Hematopoietic multipotent progenitor cell treated with erythropoietin and hydrocortisone succinate and interleukin-3 and kit ligand, for 6 days (in vitro differentiated cells): Measurements from ENCODE around the gene IBSP.

Experiments used
- DNase-seq: peaks from one replicate; pipeline ENCODE4 v3.0.0-alpha.2; 2015

Gene IBSP

DNA sequence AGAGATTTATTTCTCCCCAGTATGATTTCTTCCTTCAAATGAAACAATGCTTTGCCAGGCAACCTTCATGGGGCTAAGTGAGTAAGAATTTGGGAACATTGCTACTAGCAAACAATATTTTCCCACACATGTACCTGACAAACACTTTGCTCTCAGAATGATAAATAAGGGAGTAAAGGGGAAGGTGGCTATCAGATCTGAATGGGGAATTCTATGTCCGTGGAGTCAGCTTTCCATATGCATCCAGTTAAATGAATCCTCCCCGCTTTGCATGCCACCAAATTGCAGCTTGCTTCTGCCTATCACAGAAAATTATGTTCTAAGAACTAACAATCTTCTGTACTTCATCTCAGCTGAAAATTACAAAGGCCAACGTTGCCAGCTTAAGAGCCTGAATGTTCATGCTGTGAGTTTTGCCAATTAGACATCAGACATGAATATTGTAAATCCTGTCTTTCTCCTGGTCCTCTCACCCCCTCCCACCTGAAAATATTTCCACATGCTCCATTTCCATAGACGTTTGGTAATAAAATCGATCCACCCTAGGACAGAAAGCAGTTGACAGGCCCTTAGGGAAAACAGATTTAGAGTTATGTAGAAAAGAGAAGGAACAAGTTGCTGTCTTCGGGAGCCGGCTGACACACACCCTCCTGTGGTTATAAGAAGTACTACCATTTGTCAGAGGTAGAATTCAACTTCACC, 39.7 kb downstream of the IBSP start:
- DNase-seq = peak; percentile 55

- DNase-seq = no peak
Measured at GRCh38 chr4:87839592-87839946, 40.2 kb downstream of the IBSP start.

- DNase-seq = no peak
Measured at GRCh38 chr4:87840149-87840548, 40.8 kb downstream of the IBSP start.

GRCh38 chr4:87843936-87844335, 44.6 kb downstream of the IBSP start:
- DNase-seq = peak; percentile 18

DNA sequence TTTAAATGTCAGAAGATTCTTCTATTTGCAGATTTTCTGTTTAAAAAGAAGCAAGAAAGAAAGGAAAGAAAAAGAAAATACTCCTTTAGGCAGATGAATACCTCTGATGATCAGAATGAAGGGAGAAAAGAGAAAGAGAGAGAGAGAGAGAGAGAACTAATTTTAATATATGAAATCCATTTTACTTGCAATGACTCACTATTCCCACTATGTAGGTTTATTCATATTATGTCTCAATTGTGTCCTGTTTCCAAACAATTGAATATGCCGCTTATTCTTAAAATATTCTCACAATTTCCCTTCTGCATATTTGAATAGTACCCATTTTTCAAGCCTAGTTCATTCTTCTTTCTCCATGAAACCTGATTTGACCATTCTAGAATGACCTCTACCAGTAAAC, 45.1 kb downstream of the IBSP start:
- no peak for DNase-seq

GRCh38 chr4:87846226-87846625, 46.9 kb downstream of the IBSP start:
- no peak for DNase-seq

GRCh38 chr4:87848622-87849351, 49.4 kb downstream of the IBSP start:
- DNase-seq = peak; percentile 83

- peak; percentile 65 for DNase-seq
Measured at GRCh38 chr4:87849612-87850011, 50.3 kb downstream of the IBSP start.

- DNase-seq = no peak
Measured at GRCh38 chr4:87851332-87851731, 52.0 kb downstream of the IBSP start.

GRCh38 chr4:87851953-87852352, 52.6 kb downstream of the IBSP start:
- DNase-seq = no peak

DNA sequence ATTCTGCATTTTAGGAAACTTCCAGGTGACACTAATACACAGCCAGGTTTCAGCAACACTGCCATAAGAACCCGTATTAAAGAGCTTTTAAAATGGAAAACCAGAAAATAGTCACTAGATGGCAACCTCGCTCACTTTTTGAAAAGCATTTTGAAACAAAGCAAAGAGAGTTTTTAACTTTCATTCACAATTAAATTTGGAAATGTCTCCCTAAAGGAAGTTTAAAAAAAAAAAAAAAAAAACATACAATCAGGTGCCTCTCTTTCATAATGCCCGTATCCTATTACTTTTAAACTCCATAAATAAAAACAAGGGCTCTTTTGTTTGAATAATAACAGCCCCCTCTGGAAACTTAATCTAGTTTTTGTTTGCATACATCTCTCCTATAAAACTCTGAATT, 53.8 kb downstream of the IBSP start:
- peak; percentile 70 for DNase-seq

DNA sequence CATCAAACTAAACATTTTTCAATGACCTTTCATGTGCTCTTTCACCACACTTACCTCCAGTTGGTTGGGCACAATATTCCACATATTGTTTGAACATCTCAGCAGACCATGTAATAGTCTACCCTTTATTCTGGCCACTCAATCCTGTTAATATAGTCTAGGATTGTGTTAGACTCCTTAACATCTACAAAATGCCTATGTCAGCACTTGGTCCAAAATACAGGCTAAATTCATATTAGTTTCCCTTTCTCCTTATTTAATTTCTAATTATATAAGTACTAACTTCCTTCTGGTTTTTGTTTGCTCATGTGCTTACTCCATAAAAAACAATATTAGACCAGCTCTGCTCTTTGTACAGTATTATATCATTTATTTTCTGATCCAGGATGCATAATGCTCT, 54.5 kb downstream of the IBSP start:
- DNase-seq = no peak

- no peak for DNase-seq
Measured at GRCh38 chr4:87855559-87855958, 56.2 kb downstream of the IBSP start.

DNA sequence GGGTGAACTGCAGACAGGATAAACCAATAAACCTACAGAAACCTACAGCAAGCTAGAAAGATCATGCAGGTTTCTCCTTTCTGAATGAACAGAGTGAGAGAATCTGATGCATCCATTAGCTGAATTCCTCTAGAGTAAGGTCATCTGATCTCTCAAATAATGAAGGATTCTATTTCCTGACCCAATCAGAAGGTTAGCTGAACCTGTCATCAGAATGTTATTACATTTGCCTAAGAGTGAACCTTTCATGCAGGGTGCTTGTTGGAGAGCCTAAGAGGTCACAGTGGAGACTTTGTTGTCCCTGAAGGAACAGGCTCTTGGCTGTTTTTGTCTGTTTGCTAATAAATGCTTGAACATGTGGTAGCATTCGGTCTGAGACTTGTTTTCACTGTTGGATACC, 57.5 kb downstream of the IBSP start:
- no peak for DNase-seq

GRCh38 chr4:87857789-87858188, 58.4 kb downstream of the IBSP start:
- DNase-seq = no peak
